ENCODE results near the gene VPS26B. TPM values are rescaled to one million over a fixed set of nuclear protein-coding genes. Genes with fewer than 3 reads are reported as not detected.

The VPS26B gene
- total and polyA plus RNA-seq, 2 donors (not counting 3 experiments of a cell fraction or from before 2014, with no cell fraction given) = 40.2 to 53.1 TPM

DNA sequence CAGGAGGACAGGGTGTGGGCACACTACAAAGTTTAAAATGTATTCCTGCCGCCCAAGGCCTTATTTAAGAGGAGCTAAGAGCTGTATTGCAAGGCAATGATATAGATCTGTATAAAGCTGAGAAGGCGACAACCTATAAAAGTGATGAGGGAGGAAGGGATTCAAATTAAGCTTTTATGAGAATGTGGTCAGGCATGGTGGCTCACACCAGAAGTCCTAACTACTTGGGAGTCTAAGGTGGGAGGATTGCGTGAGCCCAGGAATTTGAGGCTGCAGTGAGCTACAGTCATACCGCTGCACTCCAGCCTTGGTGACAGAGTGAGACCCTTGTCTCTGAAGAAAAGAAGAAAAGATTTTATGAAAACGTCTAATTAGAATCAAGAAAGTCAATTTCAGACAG is 42.0 kb downstream of the VPS26B start:
- Histone ChIP-seq H3K4me3 (replicated peaks in 1 of 3; ENCODE audit: insufficient read depth in 1 of 3, low read depth in 1 of 3, low read length in 3 of 3) (no peak overlapping the region), H3K4me2 (ENCODE audit: insufficient read depth, low read length) (no peak overlapping the region), H3K79me2 (ENCODE audit: control insufficient read depth, insufficient read depth, low read length) (no peaks in the 10 kb centered on the region), H4K20me1 (replicated peaks; ENCODE audit: control insufficient read depth, extremely low read depth, insufficient read depth, low read length) (no peaks in the 10 kb centered on the region), H3K36me3 (ENCODE audit: control insufficient read depth in 2 of 2, extremely low read depth in 1 of 2, insufficient read depth in 2 of 2, low read length in 2 of 2) (peaks cover 0 to 3% of the 10 kb centered on the region in 2 experiments), H2AFZ (ENCODE audit: low read depth, low read length) (no peak overlapping the region), H3K4me1 (ENCODE audit: control insufficient read depth, extremely low read depth, insufficient read depth, low read length) (no peaks in the 10 kb centered on the region), H3K9me1 (replicated peaks; ENCODE audit: control insufficient read depth, extremely low read depth, insufficient read depth, low read length) (no peaks in the 10 kb centered on the region), H3K9me3 (replicated peaks; ENCODE audit: control insufficient read depth, insufficient read depth, low read length) (no peaks in the 10 kb centered on the region), H3K27ac (ENCODE audit: insufficient read depth, low read depth, low read length) (no peak overlapping the region), H3K9ac (replicated peaks; ENCODE audit: extremely low read depth, insufficient read depth, low read length) (no peak overlapping the region), H3K27me3 (ENCODE audit: control insufficient read depth in 2 of 2, insufficient read depth in 2 of 2, low read length in 2 of 2) (peaks cover 0 to 1% of the 10 kb centered on the region in 2 experiments)
- DNase-seq (ENCODE audit: low read depth, low spot score) (no peak), FAIRE-seq (no peak)
- TF ChIP-seq MAX (IDR thresholded peaks at IDR 0.05; ENCODE audit: insufficient read depth, insufficient read length) (no peak), MYC (IDR thresholded peaks at IDR 0.05; ENCODE audit: low read depth, low read length) (no peak), FOS (IDR thresholded peaks at IDR 0.05; ENCODE audit: borderline replicate concordance, insufficient read depth, low read length) (no peak), EZH2 (IDR thresholded peaks at IDR 0.05; ENCODE audit: borderline replicate concordance, low read depth, low read length, severe bottlenecking) (no peak), POLR2A (IDR thresholded peaks at IDR 0.05; ENCODE audit: low read depth, low read length) (no peak), POLR2AphosphoS5 (IDR thresholded peaks at IDR 0.05; ENCODE audit: insufficient read depth, low read depth, low read length) (no peak), JUN (IDR thresholded peaks at IDR 0.05; ENCODE audit: borderline replicate concordance, insufficient read depth, insufficient read length, low read depth) (no peak), GATA2 (IDR thresholded peaks at IDR 0.05; ENCODE audit: insufficient read depth, insufficient read length, low read depth, low read length) (no peak)
- TF ChIP-seq, protein P1, sequence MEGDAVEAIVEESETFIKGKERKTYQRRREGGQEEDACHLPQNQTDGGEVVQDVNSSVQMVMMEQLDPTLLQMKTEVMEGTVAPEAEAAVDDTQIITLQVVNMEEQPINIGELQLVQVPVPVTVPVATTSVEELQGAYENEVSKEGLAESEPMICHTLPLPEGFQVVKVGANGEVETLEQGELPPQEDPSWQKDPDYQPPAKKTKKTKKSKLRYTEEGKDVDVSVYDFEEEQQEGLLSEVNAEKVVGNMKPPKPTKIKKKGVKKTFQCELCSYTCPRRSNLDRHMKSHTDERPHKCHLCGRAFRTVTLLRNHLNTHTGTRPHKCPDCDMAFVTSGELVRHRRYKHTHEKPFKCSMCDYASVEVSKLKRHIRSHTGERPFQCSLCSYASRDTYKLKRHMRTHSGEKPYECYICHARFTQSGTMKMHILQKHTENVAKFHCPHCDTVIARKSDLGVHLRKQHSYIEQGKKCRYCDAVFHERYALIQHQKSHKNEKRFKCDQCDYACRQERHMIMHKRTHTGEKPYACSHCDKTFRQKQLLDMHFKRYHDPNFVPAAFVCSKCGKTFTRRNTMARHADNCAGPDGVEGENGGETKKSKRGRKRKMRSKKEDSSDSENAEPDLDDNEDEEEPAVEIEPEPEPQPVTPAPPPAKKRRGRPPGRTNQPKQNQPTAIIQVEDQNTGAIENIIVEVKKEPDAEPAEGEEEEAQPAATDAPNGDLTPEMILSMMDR (IDR thresholded peaks at IDR 0.05; ENCODE audit: extremely low read depth in 1 of 2, insufficient read depth in 1 of 2, low read depth in 1 of 2, low read length in 2 of 2) = no peak
- ChIA-PET CTCF (no interaction called here), POLR2A (no interaction called here)
- intact Hi-C loops (cut with micrococcal nuclease) (no loop called here), dilution Hi-C loops (cut with MboI; ENCODE audit: extremely low pct_ligation_motif_present, low sequenced_read_pairs) (no loop called here)
- BruUV-seq (replicated peaks) = no TSS peak
